Activated CD4-positive, alpha-beta T cell treated with anti-CD3 and anti-CD28 coated beads, Interleukin-10, Interleukin-2, amounts not matched to agents 100 ng/mL and 50 ng/mL, durations not matched to agents 16 hours and 8 hours (primary cell): ENCODE measurements around the gene CFAP77.
A peak's percentile ranks its signal among the peaks of the same experiment; 100 is the strongest.

Experiments used
- DNase-seq: peaks from one replicate; pipeline ENCODE4 v3.0.0-alpha.2; 2020

Gene CFAP77

DNA sequence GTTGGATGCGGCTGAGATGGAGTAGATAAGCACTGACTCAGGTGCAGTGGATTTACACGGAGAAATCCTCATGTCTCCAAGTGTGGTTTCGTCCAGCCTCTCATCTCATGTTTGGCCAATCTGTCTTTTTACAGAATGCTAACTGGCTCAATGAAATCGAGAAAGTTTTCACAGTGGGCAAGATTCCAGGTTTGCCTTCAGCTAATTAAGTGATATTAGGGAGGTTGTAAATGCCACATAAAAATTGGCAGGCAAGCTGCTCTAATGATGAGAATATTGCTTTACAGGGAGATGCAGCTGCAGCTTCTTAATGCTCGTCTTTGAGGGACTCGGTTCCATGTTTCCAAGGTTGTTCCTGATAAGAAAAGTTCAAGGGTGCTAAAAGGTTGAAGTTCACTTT is 196.1 kb downstream of the CFAP77 start:
- no peak for DNase-seq

DNA sequence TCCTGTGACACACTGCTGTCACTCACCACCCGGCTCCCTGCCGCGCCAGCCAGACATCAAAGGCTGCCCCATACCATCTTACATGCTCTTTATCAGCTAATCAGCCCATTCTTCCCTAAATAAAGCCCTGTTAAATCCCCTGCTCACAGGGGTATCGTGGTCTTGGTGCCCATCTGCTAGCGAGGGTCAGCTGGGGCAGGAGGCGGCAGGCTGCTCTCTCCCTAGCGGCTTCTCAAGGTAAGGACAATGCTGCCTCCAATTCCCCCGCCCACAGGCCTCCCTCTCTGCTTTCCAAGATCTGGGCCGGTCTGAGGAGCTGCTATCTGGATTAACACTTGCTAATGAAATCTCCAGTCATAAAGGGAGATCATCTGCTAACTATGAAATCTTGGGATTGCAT is 199.2 kb downstream of the CFAP77 start:
- DNase-seq, result no peak

- DNase-seq, result peak; percentile 33
These were observed 199.8 kb downstream of the CFAP77 start for GRCh38 chr9:132609829-132610228.

DNA sequence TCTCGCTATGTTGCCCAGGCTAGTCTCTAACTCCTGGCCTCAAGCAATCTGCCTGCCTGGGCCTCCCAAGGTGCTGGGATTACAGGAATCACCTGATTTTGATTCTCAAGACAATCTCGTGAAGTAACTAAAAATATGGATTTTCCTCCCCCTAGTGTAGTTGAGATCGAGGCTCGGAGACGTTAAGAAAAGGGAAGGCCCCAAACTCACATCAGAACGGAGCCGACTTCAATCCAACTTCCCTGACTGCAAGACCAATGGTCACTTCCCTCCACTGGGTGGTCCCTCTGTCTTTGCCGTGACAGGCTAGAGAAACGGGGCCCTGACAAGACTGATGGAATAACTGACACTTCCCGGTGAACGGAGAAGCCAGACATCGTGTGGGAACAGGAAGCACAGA is 200.7 kb downstream of the CFAP77 start:
- DNase-seq, result no peak

DNA sequence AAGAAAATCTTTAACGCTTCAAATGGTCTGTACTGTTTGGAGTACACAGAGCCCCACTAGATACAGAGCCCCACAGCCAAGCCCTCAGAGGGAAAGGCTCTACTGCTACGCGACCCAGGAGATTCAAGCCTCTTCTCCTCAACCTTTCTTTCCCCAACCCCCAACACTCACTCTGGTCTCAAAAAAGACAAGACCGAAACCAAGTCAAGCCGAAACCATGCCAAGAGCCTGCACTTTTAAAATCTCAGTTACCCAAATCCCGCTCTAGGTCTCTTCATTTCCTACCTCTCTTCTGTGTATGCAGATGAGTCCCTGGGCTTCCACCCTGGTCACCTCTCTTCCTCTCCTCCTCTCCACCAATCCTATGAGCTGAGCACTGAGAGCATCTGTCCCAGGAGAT is 204.3 kb downstream of the CFAP77 start:
- DNase-seq, result no peak

DNA sequence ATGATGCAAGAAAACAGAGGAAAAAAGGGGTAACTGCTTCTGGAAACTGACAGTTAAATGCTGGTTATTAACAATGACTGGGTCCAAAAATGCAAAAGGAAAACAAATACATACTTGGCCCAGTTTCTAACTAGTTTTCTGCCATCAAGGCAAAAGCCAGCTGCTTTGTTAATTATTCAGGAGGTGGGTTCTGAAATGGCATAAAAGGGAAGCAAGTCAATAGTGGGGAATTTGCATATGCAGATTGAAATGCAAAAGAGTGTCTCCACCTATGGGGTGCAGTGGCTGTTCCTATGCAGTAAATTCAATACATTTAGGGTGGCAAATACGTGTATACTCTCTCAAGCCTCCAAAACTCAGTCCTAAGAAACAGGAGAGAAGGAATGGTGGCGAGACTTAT is 205.8 kb downstream of the CFAP77 start:
- DNase-seq, result no peak

GRCh38 chr9:132616725-132617124 is 206.7 kb downstream of the CFAP77 start:
- no peak for DNase-seq

GRCh38 chr9:132622159-132622558 is 212.1 kb downstream of the CFAP77 start:
- no peak for DNase-seq
